K562 (cell line): ENCODE results near the gene RGS19. TPM values are rescaled to one million over a fixed set of nuclear protein-coding genes. Genes with fewer than 3 reads are reported as not detected.

Experiments used
- BDP1 ChIP-seq: IDR thresholded peaks from 3 replicates; pipeline ENCODE4 v1.6.1; 2011; ENCODE audit not compliant: insufficient read length, insufficient read depth
- E2F3 ChIP-seq: fragments of 250-450 bp; sonication (Bioruptor Pico); IDR thresholded peaks from 2 replicates; pipeline ENCODE4 v1.4.0; 2020; ENCODE audit warnings: mild to moderate bottlenecking
- GABPA ChIP-seq: fragments of 200-800 bp; sonication (Bioruptor generic); conservative IDR thresholded peaks from 2 replicates; pipeline ENCODE4 v1.6.1; 2016; ENCODE audit warnings: low read depth, missing genetic modification characterization, missing compliant biosample characterization
- HDAC8 ChIP-seq: fragments of 450-650 bp; IDR thresholded peaks from 2 replicates; pipeline ENCODE4 v1.6.1; 2016; ENCODE audit warnings: mild to moderate bottlenecking, missing genetic modification characterization, moderate library complexity, missing compliant biosample characterization
- NEUROD1 ChIP-seq: fragments of 150-350 bp; IDR thresholded peaks from 2 replicates; pipeline ENCODE4 v1.6.1; 2014; ENCODE audit warnings: borderline replicate concordance, low read length, low read depth; ENCODE audit not compliant: partially characterized antibody
- NFIC ChIP-seq: fragments of 450-650 bp; IDR thresholded peaks from 2 replicates; pipeline ENCODE4 v1.6.1; 2017; ENCODE audit warnings: mild to moderate bottlenecking, inconsistent platforms
- NFIX ChIP-seq: fragments of 250-450 bp; sonication (Bioruptor Pico); IDR thresholded peaks from 2 replicates; pipeline ENCODE4 v1.4.0; 2020; ENCODE audit warnings: low read depth, mild to moderate bottlenecking, moderate library complexity
- NR3C1 ChIP-seq: sonication (generic); formaldehyde crosslinking; IDR thresholded peaks from 2 replicates; pipeline ENCODE4 v1.8.1; 2022; ENCODE audit warnings: missing genetic modification reagents
- PCBP2 ChIP-seq: fragments of 200-400 bp; formaldehyde crosslinking; IDR thresholded peaks from 2 replicates; pipeline ENCODE4 v1.6.1; 2018; ENCODE audit warnings: low read length, low read depth, mild to moderate bottlenecking, moderate library complexity; ENCODE audit not compliant: poor library complexity, severe bottlenecking
- PKNOX1 ChIP-seq: fragments of 450-650 bp; IDR thresholded peaks from 2 replicates; pipeline ENCODE4 v1.6.1; 2016
- POLR3G ChIP-seq: IDR thresholded peaks from 2 replicates; pipeline ENCODE4 v1.6.1; 2011; ENCODE audit not compliant: insufficient read length, insufficient replicate concordance; ENCODE audit errors: extremely low read depth
- SMAD4 ChIP-seq: fragments of 250-450 bp; sonication (Bioruptor Pico); conservative IDR thresholded peaks from 2 replicates; pipeline ENCODE4 v1.8.0; 2021; ENCODE audit warnings: inconsistent platforms, mild to moderate bottlenecking, moderate library complexity
- SREBF1 ChIP-seq: fragments of 150-350 bp; IDR thresholded peaks from 2 replicates; pipeline ENCODE4 v1.6.1; 2014; ENCODE audit warnings: antibody characterized with exemption, low read depth, low read length, borderline replicate concordance
- THRAP3 ChIP-seq: fragments of 450-650 bp; IDR thresholded peaks from 2 replicates; pipeline ENCODE4 v1.6.1; 2016; ENCODE audit warnings: mild to moderate bottlenecking, inconsistent platforms, borderline replicate concordance
- XRCC5 ChIP-seq: fragments of 200-400 bp; formaldehyde crosslinking; IDR thresholded peaks from 2 replicates; pipeline ENCODE4 v1.6.1; 2017; ENCODE audit warnings: low read depth, mild to moderate bottlenecking, low read length
- ZHX1 ChIP-seq: fragments of 150-350 bp; conservative IDR thresholded peaks from 2 replicates; pipeline ENCODE4 v1.6.1; 2014; ENCODE audit warnings: low read length
- ZNF184 ChIP-seq: sonication (generic); formaldehyde crosslinking; IDR thresholded peaks from 2 replicates; pipeline ENCODE4 v1.5.0; 2020; ENCODE audit warnings: missing genetic modification reagents
- ZNF263 ChIP-seq: sonication (generic); formaldehyde crosslinking; IDR thresholded peaks from 2 replicates; pipeline ENCODE4 v1.8.0; 2022; ENCODE audit warnings: mild to moderate bottlenecking, missing genetic modification reagents, borderline replicate concordance
- ZNF583 ChIP-seq: fragments of 250-450 bp; sonication (Bioruptor Pico); IDR thresholded peaks from 2 replicates; pipeline ENCODE4 v1.4.0; 2020
- ZSCAN29 ChIP-seq: fragments of 450-650 bp; IDR thresholded peaks from 2 replicates; pipeline ENCODE4 v1.6.1; 2017
- polyA plus RNA-seq, 8 experiments: library from polyadenylated mRNA; depleted of rRNA in 4 of 8; stranded (reverse) in 5 of 8; unstranded in 3 of 8; fragments of >200 nt; fragmentation: Nextera tagmentation in 2 of 8; fragmentation: Illumina TruSeq in 1 of 8; extraction: Ambion mirVana in 2 of 8; extraction: Trizol in 1 of 8; gene quantifications; 2 replicates each; pipeline versions ENCODE4 v1.2.1 to v1.2.3, GENCODE V29; 2011 to 2014; ENCODE audit warnings: inconsistent platforms in 1 of 8, missing spikeins in 1 of 8
- total RNA-seq, 7 experiments: library from RNA; depleted of rRNA in 6 of 7; stranded (reverse); fragments of >200 nt in 6 of 7; fragmentation: Illumina TruSeq in 2 of 7; extraction: Trizol in 2 of 7; gene quantifications; 2 replicates each; pipeline versions ENCODE4 v1.2.1 to v1.2.3, GENCODE V29; 2011 to 2021; ENCODE audit warnings: low replicate concordance in 1 of 7
- TF ChIP-seq, protein P1 (sequence below): fragments of 250-450 bp; sonication (Bioruptor Pico); IDR thresholded peaks from 2 replicates; pipeline ENCODE4 v1.4.0; 2020; ENCODE audit warnings: mild to moderate bottlenecking

Gene RGS19
- total and polyA plus RNA-seq, 9 of the 15 experiments (the other 6 are each of a cell fraction or from before 2014, with no cell fraction given): 0.41 to 23.7 (median 14.6) TPM

DNA sequence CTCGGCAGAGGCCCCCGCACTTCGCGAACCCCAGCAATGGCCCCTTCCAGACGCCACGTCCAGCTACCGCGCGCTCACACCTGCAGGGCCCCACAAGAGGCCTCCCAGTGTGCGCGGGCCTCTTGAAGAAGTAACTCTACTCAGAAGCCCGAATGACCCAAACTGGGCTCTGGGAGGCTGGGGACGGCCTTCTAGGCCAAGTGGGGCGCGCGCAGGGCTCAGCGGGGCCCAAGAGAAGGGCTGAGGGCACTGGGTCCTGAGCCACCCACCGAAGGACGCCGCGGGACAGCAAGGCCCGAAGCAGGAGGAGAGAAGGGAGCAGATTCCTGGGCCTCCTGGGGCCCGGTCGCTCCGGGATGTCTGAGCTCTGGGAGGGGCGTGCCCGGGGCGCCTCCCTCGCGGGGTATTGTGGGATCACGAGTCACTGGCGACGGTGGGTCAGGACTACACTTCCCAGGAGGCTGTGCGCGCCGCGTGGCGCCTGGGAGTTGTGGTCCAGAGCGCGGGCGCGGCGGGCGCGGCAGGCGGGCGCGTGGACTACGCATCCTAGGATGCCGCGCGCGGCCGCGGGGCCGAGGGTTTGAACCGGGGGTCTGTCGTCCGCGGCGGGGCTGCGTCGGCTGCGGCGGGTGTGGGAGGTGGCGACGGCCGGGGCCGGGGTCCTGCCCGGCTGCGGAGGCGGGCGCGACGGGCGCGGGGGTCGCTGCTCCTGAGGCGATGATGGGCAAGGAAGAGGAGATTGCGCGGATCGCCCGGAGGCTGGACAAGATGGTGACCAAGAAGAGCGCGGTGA lies 16.5 kb downstream of the RGS19 start, which contains the start of gene TCEA2 (continued):
- TF ChIP-seq SREBF1 (peak; percentile 79; the same call in 1 of the 2 replicates), SMAD4 (peak; percentile 80), ZNF583 (peak; percentile 96), NEUROD1 (peak; percentile 14), GABPA (tag) (peak; percentile 73), ZHX1 (peak; percentile 53; the same call in 1 of the 2 replicates), NFIX (CRISPR knock-in tag) (no peak), NR3C1 (CRISPR knock-in tag) (no peak), ZNF184 (no peak), PCBP2 (no peak), POLR3G (no peak), ZNF263 (no peak), THRAP3 (no peak), NFIC (0 out of 2 replicates have a peak, but pooled peaks have one; percentile 7), PKNOX1 (no peak), E2F3 (CRISPR knock-in tag) (peak; percentile 88), XRCC5 (peak; percentile 56; the same call in 1 of the 2 replicates), HDAC8 (peak; percentile 55; the same call in 1 of the 2 replicates), ZSCAN29 (no peak), BDP1 (no peak)
- TF ChIP-seq, protein P1, sequence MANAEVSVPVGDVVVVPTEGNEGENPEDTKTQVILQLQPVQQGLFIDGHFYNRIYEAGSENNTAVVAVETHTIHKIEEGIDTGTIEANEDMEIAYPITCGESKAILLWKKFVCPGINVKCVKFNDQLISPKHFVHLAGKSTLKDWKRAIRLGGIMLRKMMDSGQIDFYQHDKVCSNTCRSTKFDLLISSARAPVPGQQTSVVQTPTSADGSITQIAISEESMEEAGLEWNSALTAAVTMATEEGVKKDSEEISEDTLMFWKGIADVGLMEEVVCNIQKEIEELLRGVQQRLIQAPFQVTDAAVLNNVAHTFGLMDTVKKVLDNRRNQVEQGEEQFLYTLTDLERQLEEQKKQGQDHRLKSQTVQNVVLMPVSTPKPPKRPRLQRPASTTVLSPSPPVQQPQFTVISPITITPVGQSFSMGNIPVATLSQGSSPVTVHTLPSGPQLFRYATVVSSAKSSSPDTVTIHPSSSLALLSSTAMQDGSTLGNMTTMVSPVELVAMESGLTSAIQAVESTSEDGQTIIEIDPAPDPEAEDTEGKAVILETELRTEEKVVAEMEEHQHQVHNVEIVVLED (CRISPR knock-in tag): peak; percentile 88
